ENCODE data around the gene ARVCF.

Gene ARVCF

GRCh38 chr22:20028855-20029549, 12.4 kb upstream of the ARVCF start:
- Mint-ChIP-seq H3K4me1 (ENCODE audit: low read depth) (peaks cover 65% of the 10 kb centered on the region), H3K36me3 (ENCODE audit: low read depth) (peaks cover 80% of the 10 kb centered on the region), H3K9me3 (no peaks in the 10 kb centered on the region), H3K4me3 (no peak overlapping the region), H3K27ac (peak overlapping the region; percentile 25), H3K27me3 (no peaks in the 10 kb centered on the region)
- intact Hi-C loops (cut with micrococcal nuclease) = no loop called here

- intact Hi-C loops (cut with micrococcal nuclease) = no loop called here
- no peaks in the 10 kb centered on the region for H3K9me3 Mint-ChIP-seq
- no peaks in the 10 kb centered on the region for H3K27me3 Mint-ChIP-seq
- peaks cover 79% of the 10 kb centered on the region for H3K36me3 Mint-ChIP-seq (ENCODE audit: low read depth)
- H3K27ac Mint-ChIP-seq = no peak overlapping the region
- H3K4me1 Mint-ChIP-seq (ENCODE audit: low read depth) = peaks cover 70% of the 10 kb centered on the region
- H3K4me3 Mint-ChIP-seq = no peak overlapping the region
These were observed 11.6 kb upstream of the ARVCF start for GRCh38 chr22:20027966-20028854.

- Mint-ChIP-seq H3K27me3 (no peaks in the 10 kb centered on the region), H3K27ac (no peak overlapping the region), H3K4me1 (ENCODE audit: low read depth) (peaks cover 76% of the 10 kb centered on the region), H3K9me3 (no peaks in the 10 kb centered on the region), H3K4me3 (no peak overlapping the region), H3K36me3 (ENCODE audit: low read depth) (peaks cover 77% of the 10 kb centered on the region)
- intact Hi-C loops (cut with micrococcal nuclease) = no loop called here
These were observed 10.5 kb upstream of the ARVCF start for GRCh38 chr22:20026996-20027601.

GRCh38 chr22:20026204-20026908, 9.7 kb upstream of the ARVCF start:
- intact Hi-C loops (cut with micrococcal nuclease) = no loop called here
- no peaks in the 10 kb centered on the region for H3K9me3 Mint-ChIP-seq
- H3K27me3 Mint-ChIP-seq = no peaks in the 10 kb centered on the region
- H3K4me3 Mint-ChIP-seq = no peak overlapping the region
- H3K36me3 Mint-ChIP-seq (ENCODE audit: low read depth) = peaks cover 77% of the 10 kb centered on the region
- H3K27ac Mint-ChIP-seq = no peak overlapping the region
- H3K4me1 Mint-ChIP-seq (ENCODE audit: low read depth) = peaks cover 76% of the 10 kb centered on the region

- Mint-ChIP-seq H3K27ac (no peak overlapping the region), H3K9me3 (no peaks in the 10 kb centered on the region), H3K4me3 (no peak overlapping the region), H3K36me3 (ENCODE audit: low read depth) (peaks cover 74% of the 10 kb centered on the region), H3K27me3 (no peaks in the 10 kb centered on the region), H3K4me1 (ENCODE audit: low read depth) (peaks cover 77% of the 10 kb centered on the region)
- intact Hi-C loops (cut with micrococcal nuclease) = no loop called here
These were observed 9.0 kb upstream of the ARVCF start for GRCh38 chr22:20025401-20026203.

GRCh38 chr22:20024650-20025397, 8.2 kb upstream of the ARVCF start:
- no peak overlapping the region for H3K27ac Mint-ChIP-seq
- peaks cover 66% of the 10 kb centered on the region for H3K36me3 Mint-ChIP-seq (ENCODE audit: low read depth)
- H3K4me1 Mint-ChIP-seq (ENCODE audit: low read depth) = peaks cover 82% of the 10 kb centered on the region
- no peaks in the 10 kb centered on the region for H3K27me3 Mint-ChIP-seq
- H3K4me3 Mint-ChIP-seq = no peak overlapping the region
- no peaks in the 10 kb centered on the region for H3K9me3 Mint-ChIP-seq
- intact Hi-C loops (cut with micrococcal nuclease) = no loop called here

GRCh38 chr22:20024225-20024624, 7.6 kb upstream of the ARVCF start:
- H3K36me3 Mint-ChIP-seq (ENCODE audit: low read depth) = peaks cover 63% of the 10 kb centered on the region
- intact Hi-C loops (cut with micrococcal nuclease) = no loop called here

GRCh38 chr22:20022978-20023613, 6.5 kb upstream of the ARVCF start:
- intact Hi-C loops (cut with micrococcal nuclease) = no loop called here
- H3K36me3 Mint-ChIP-seq (ENCODE audit: low read depth) = peaks cover 63% of the 10 kb centered on the region
- peaks cover 64% of the 10 kb centered on the region for H3K4me1 Mint-ChIP-seq (ENCODE audit: low read depth)
- no peaks in the 10 kb centered on the region for H3K9me3 Mint-ChIP-seq
- peak overlapping the region; percentile 91 for H3K27ac Mint-ChIP-seq
- peaks cover 12% of the 10 kb centered on the region for H3K27me3 Mint-ChIP-seq
- H3K4me3 Mint-ChIP-seq = peak overlapping the region; percentile 89

More at GRCh38 chr22:20024225-20024624, 7.6 kb upstream of the ARVCF start:
- Mint-ChIP-seq H3K27me3 (peaks cover 2% of the 10 kb centered on the region), H3K4me3 (no peak overlapping the region), H3K9me3 (no peaks in the 10 kb centered on the region), H3K27ac (no peak overlapping the region), H3K4me1 (ENCODE audit: low read depth) (peaks cover 76% of the 10 kb centered on the region)

GRCh38 chr22:20022231-20022977, 5.8 kb upstream of the ARVCF start:
- Mint-ChIP-seq H3K36me3 (ENCODE audit: low read depth) (peaks cover 62% of the 10 kb centered on the region), H3K27me3 (peaks cover 19% of the 10 kb centered on the region), H3K4me3 (peak overlapping the region; percentile 89), H3K9me3 (no peaks in the 10 kb centered on the region), H3K27ac (peak overlapping the region; percentile 91), H3K4me1 (ENCODE audit: low read depth) (peaks cover 70% of the 10 kb centered on the region)
- intact Hi-C loops (cut with micrococcal nuclease) = no loop called here

GRCh38 chr22:20021196-20022181, 4.9 kb upstream of the ARVCF start:
- peaks cover 67% of the 10 kb centered on the region for H3K4me1 Mint-ChIP-seq (ENCODE audit: low read depth)
- H3K36me3 Mint-ChIP-seq (ENCODE audit: low read depth) = peaks cover 58% of the 10 kb centered on the region
- H3K27ac Mint-ChIP-seq = peak overlapping the region; percentile 91
- peaks cover 25% of the 10 kb centered on the region for H3K27me3 Mint-ChIP-seq
- intact Hi-C loops (cut with micrococcal nuclease) = no loop called here
- peak overlapping the region; percentile 89 for H3K4me3 Mint-ChIP-seq
- H3K9me3 Mint-ChIP-seq = no peaks in the 10 kb centered on the region

Data from dendritic cell treated with granulocyte-macrophage colony-stimulating factor and Interleukin-4, amounts not matched to agents 40 ng/mL and 50 ng/mL, for 4 days (primary cell).